Sigmoid colon (tissue), 7 donors: ENCODE measurements around the gene BRMS1. TPM values are rescaled to one million over a fixed set of nuclear protein-coding genes. Genes with fewer than 3 reads are reported as not detected.
"Not testable (repeated sequence)": the region's sequence is repeated elsewhere in the genome, so short reads cannot be mapped to it uniquely, and the experiment has no call there.

Source experiments
- DNase-seq: peaks from one replicate; pipeline ENCODE4 v3.0.0-alpha.2; 2019
- H3K27ac ChIP-seq, 4 donors: fragments of 200-600 bp; sonication (generic); one replicate each; pipeline ENCODE4 v1.5.1; 2016 to 2019; ENCODE audit warnings: mild to moderate bottlenecking in 1 of 4
- H3K27me3 ChIP-seq, 3 donors: fragments of 200-600 bp; sonication (generic); one replicate each; pipeline ENCODE4 v1.5.1; 2019; ENCODE audit warnings: mild to moderate bottlenecking in 1 of 3
- H3K36me3 ChIP-seq, 4 donors: fragments of 200-600 bp; sonication (generic); one replicate each; pipeline ENCODE4 v1.5.1; 2016 to 2019
- H3K4me1 ChIP-seq, 4 donors: fragments of 200-600 bp; sonication (generic); one replicate each; pipeline ENCODE4 v1.5.1; 2017 to 2019
- H3K4me3 ChIP-seq, 4 donors: fragments of 200-600 bp; sonication (generic); one replicate each; pipeline ENCODE4 v1.5.1; 2017 to 2019; ENCODE audit warnings: mild to moderate bottlenecking in 2 of 4, moderate library complexity in 1 of 4
- H3K9me3 ChIP-seq, 4 donors: fragments of 200-600 bp in 3 of 4; sonication (generic) in 3 of 4; one replicate each; pipeline versions ENCODE4 v1.5.1 to v1.6.1; 2013 to 2019
- EP300 ChIP-seq, 4 donors: sonication (generic); formaldehyde crosslinking; IDR thresholded peaks; one replicate each; pipeline ENCODE4 v1.6.1; 2017; ENCODE audit warnings: antibody characterized with exemption in 4 of 4
- POLR2A ChIP-seq, 2 donors: fragments of 450-650 bp; IDR thresholded peaks; one replicate each; pipeline ENCODE4 v1.6.1; 2016; ENCODE audit warnings: antibody characterized with exemption in 2 of 2, mild to moderate bottlenecking in 2 of 2, moderate library complexity in 2 of 2
- POLR2AphosphoS5 ChIP-seq, 4 donors: sonication (generic); formaldehyde crosslinking; IDR thresholded peaks; one replicate each; pipeline ENCODE4 v1.6.1; 2017; ENCODE audit warnings: antibody characterized with exemption in 4 of 4
- WGBS, 2 donors: extraction: QIAGEN DNeasy Blood & Tissue Kit; methylation state at CpG; one replicate each; pipeline ENCODE4 v1.1.7; 2013; 5-methylcytosine and 5-hydroxymethylcytosine counted together
- intact Hi-C: fragments of 100-400 bp; cut with DNase I; formaldehyde crosslinking; loops from one replicate; pipeline ENCODE4 v1.15.1; 2023
- polyA plus RNA-seq, 3 donors: library from polyadenylated mRNA; stranded (reverse); fragments of 200-250 nt; gene quantifications; one replicate each; pipeline ENCODE4 v1.2.3, GENCODE V29; 2013
- total RNA-seq, 4 donors: library from RNA; depleted of rRNA; stranded (reverse); fragments of >200 nt; gene quantifications; one replicate each; pipeline ENCODE4 v1.1.0, GENCODE V29; 2016
- TF ChIP-seq, protein P1 (sequence below), 4 experiments: fragments of 450-650 bp in 3 of 4; fragments of 200-600 bp in 1 of 4; IDR thresholded peaks; one replicate each; pipeline ENCODE4 v1.5.1; 2016 to 2019; ENCODE audit warnings: antibody characterized with exemption in 4 of 4, mild to moderate bottlenecking in 3 of 4, moderate library complexity in 2 of 4
- donor health status: healthy with polysubstance abuse.
- donor health status: Bipolar disorder and iron deficiency.
- donor health status: healthy.

BRMS1 gene
- total and polyA plus RNA-seq, 7 donors, result 20.2 to 81.8 (median 36.2) TPM

DNA sequence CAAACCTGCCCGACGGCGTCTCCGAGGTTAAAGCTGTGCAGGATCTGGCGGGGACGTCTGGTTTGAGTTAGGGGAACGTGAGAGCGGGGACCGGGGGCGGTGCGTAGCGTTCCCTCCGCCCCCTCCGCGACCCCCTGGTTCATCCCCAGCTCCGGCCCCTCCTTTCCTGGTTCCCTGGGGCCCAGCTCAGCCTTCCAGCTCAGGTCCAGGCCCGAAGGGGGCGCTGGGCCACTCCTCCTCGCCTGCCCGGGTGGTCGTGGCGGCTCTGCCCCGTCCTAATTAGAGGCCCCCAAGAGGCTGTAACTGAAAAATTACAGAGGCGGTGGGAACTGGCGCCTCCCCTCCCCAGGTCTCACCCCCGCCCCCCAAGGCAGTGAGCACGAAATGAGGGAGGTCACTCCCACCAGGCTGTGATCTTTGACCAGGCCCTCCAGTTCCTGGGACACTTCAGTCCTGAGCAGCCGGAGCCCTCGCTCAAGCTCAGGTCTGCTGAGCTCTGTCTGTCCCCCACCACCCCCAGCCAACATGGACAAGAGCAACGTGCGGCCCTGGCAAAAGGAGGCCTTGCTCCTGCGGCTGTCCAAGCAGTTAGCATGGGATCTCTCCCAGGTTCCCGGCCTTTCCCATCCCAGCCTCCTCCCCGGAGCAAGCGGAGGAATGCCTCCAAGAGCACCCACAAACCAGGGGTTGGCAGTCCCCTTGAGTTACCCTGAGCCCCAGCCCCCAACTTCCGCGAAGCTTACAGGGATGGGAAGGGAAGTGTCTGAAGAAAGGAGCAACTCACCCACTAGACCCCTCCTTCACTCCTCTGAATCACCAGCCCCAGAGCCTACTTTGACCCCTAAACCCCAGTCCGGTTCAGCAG is 31.4 kb downstream of the BRMS1 start:
- TF ChIP-seq EP300 (IDR thresholded peaks at IDR 0.05) (no peak), POLR2AphosphoS5 (IDR thresholded peaks at IDR 0.05) (no peak), POLR2A (IDR thresholded peaks at IDR 0.05) (no peak)
- TF ChIP-seq, protein P1, sequence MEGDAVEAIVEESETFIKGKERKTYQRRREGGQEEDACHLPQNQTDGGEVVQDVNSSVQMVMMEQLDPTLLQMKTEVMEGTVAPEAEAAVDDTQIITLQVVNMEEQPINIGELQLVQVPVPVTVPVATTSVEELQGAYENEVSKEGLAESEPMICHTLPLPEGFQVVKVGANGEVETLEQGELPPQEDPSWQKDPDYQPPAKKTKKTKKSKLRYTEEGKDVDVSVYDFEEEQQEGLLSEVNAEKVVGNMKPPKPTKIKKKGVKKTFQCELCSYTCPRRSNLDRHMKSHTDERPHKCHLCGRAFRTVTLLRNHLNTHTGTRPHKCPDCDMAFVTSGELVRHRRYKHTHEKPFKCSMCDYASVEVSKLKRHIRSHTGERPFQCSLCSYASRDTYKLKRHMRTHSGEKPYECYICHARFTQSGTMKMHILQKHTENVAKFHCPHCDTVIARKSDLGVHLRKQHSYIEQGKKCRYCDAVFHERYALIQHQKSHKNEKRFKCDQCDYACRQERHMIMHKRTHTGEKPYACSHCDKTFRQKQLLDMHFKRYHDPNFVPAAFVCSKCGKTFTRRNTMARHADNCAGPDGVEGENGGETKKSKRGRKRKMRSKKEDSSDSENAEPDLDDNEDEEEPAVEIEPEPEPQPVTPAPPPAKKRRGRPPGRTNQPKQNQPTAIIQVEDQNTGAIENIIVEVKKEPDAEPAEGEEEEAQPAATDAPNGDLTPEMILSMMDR (IDR thresholded peaks at IDR 0.05), result no peak
- Histone ChIP-seq H3K9me3 (no peaks in the 10 kb centered on the region), H3K4me3 (peak overlapping the region; percentile 21 to 58 (median 52)), H3K4me1 (peaks cover 0 to 62% (median 57%) of the 10 kb centered on the region in 4 donors), H3K36me3 (no peaks in the 10 kb centered on the region), H3K27ac (peak overlapping the region; percentile 86 to 94 (median 90)), H3K27me3 (no peaks in the 10 kb centered on the region)
- intact Hi-C loops, result no loop called here
- 53 to 63% methylated on average over 38 of the region's 38 CpGs for WGBS, 2 donors
- DNase-seq, result no peak

DNA sequence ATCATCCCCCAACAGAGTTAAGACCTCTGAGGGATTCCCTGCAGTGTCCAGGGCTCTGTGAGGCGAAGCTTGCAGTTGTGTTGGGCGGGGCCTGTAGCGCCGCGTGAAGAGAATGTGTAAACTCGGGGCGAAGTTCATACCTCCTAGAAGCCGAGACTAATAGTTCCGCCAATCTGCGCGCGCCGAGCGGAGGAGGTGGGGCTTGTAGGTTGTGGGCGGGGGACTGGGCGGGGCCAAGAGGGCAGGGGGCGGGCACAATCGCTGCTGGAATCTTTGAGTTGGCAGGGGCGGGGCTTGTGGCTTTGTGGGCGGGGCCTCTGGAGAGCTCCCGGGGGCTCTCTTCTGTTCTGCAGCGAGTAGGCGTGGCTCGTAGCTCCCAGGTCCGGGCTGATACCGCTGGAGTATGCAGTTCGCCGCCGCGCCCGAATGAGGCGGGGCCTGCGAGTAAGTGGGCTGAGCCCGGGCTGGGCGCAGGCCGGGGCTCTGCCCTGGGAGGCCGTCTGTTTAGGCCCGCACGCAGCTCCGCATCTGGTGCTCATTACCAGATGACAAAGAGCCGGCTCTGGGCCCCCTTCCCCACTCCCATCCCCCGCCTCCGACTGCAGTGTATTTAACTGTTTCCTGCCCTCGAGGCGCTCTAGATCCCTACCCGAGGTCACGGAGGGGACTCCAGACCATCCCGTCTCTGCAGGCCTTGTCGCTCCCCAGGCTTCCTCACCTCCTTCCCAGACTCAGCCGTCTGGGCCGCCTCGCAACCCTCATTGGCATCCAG is 32.2 kb downstream of the BRMS1 start:
- intact Hi-C loops, result loop anchor here (1.0 kb wide), 3 partner anchors 16 to 74 kb away; partner anchors contain the start of gene BRMS1
- TF ChIP-seq EP300 (IDR thresholded peaks at IDR 0.05), result no peak
- TF ChIP-seq, protein P1 (IDR thresholded peaks at IDR 0.05), result no peak
- TF ChIP-seq POLR2AphosphoS5 (IDR thresholded peaks at IDR 0.05), result peak; percentile 68 to 91 (median 74)
- peak; percentile 37 to 64 for TF ChIP-seq POLR2A (IDR thresholded peaks at IDR 0.05)
- 2 to 3% methylated on average over 52 of the region's 52 CpGs for WGBS, 2 donors
- Histone ChIP-seq H3K36me3 (no peaks in the 10 kb centered on the region), H3K4me3 (peak overlapping the region; percentile 47 to 58 (median 52)), H3K27ac (peak overlapping the region; percentile 86 to 94 (median 90)), H3K27me3 (no peaks in the 10 kb centered on the region), H3K4me1 (peaks cover 0 to 54% (median 49%) of the 10 kb centered on the region in 4 donors), H3K9me3 (no peaks in the 10 kb centered on the region)
- peak; percentile 100 for DNase-seq

DNA sequence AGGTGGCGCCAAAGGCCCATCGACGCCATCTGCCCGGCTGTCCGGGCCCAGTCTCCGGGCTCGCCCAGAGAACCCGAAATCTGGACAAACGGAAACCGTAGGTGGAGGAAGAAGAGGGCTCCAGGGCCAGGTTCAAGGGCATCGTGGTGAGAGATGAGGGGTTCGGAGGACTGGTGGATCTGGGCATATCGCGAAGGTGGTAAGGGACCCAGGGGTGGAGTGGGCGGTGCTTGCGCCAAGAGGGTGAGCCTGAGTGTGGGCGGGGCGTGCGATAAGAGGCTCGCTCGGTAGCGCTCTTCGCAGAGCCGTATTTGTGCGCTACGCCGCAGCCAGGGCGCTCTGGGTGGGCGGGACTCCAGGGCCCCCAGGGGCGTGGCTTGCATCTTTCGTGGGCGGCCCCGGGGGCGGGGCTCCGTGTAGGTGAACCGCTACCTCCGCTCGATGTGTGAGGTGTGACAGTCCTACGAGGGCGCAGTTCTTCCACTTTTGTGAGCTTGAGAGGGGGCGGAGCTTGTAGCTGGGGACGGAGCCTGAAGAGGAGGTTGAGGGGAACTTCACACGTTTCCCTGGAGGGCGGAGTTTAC is 32.8 kb downstream of the BRMS1 start:
- no peaks in the 10 kb centered on the region for H3K27me3 ChIP-seq
- peaks cover 0 to 47% (median 42%) of the 10 kb centered on the region in 4 donors for H3K4me1 ChIP-seq
- H3K9me3 ChIP-seq, result no peaks in the 10 kb centered on the region
- WGBS, 2 donors, result 0% methylated on average over 44 of the region's 44 CpGs
- peak overlapping the region; percentile 86 to 94 (median 90) for H3K27ac ChIP-seq
- peak overlapping the region; percentile 47 to 58 (median 52) for H3K4me3 ChIP-seq
- TF ChIP-seq, protein P1 (IDR thresholded peaks at IDR 0.05), result peak; percentile 8 to 98 (median 61)
- TF ChIP-seq POLR2A (IDR thresholded peaks at IDR 0.05), result no peak
- peak; percentile 32 to 84 (median 44) for TF ChIP-seq POLR2AphosphoS5 (IDR thresholded peaks at IDR 0.05)
- intact Hi-C loops, result loop anchor here (1.0 kb wide), 3 partner anchors 16 to 74 kb away; partner anchors contain the start of gene BRMS1
- DNase-seq, result peak; percentile 96
- no peaks in the 10 kb centered on the region for H3K36me3 ChIP-seq

DNA sequence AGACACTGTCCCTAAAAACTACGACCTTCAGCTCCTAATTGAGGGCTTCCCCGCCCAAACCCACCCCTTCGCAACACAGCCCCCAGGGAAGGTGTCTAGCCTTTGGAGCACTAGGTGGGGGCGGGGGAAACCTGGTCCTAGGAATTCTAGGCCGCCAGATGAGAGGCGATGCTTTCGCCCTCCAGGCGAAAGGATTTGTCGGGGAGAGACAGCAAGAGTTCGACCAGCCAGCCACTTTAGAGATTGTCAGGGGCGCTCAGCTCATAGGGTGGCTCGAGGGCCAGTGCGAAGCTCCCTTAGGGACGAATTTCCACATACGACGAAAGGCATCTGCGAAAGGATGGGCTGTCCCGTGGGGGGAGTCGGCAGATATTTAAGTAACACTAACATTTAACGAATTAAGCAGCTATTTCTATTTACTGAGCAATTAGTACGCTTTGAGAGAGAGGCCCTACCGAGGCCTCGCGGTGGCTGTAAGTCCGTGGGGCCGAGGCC is 33.4 kb downstream of the BRMS1 start:
- H3K4me1 ChIP-seq, result peaks cover 0 to 42% (median 37%) of the 10 kb centered on the region in 4 donors
- H3K27ac ChIP-seq, result peak overlapping the region; percentile 86 to 94 (median 90)
- 33 to 36% methylated on average over 26 of the region's 26 CpGs for WGBS, 2 donors
- no peaks in the 10 kb centered on the region for H3K27me3 ChIP-seq
- peak overlapping the region; percentile 47 to 58 (median 52) for H3K4me3 ChIP-seq
- no peak for DNase-seq
- no peaks in the 10 kb centered on the region for H3K36me3 ChIP-seq
- no peaks in the 10 kb centered on the region for H3K9me3 ChIP-seq
- intact Hi-C loops, result no loop called here
- no peak for TF ChIP-seq POLR2A (IDR thresholded peaks at IDR 0.05)
- TF ChIP-seq, protein P1 (IDR thresholded peaks at IDR 0.05), result peak in 2 of 4 experiments; percentile 86 to 96
- TF ChIP-seq EP300 (IDR thresholded peaks at IDR 0.05), result no peak

DNA sequence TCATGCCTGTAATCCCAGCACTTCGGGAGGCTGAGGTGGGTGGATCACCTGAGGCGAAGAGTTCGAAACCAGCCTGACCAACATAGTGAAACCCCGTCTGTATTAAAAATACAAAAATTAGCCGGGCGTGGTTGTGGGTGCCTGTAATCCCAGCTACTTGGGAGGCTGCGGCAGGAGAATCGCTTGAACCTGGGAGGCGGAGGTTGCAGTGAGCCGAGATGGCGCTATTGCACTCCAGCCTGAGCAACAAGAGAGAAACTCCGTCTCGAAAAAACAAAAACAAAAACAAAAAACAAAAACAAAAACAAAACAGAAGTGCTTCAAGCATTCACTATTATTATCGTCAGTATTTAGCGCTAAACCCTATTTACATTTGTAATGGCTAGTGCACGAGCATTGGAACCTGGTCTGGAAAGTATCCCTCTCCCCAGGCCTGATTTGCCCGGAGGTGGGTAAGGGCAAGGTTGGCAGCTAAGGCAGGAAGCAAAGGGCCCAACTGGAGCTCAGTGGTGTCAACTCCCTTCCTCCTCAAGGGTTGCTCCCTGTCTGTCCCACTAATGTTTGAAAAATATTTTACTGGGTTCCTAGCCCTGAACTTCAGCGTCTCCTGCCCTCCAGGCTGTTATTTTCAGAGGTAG is 34.0 kb downstream of the BRMS1 start:
- DNase-seq, H3K9me3 ChIP-seq, H3K36me3 ChIP-seq, intact Hi-C loops, H3K27me3 ChIP-seq, H3K4me3 ChIP-seq: not testable (repeated sequence)
- H3K4me1 ChIP-seq, result peaks cover 0 to 36% (median 31%) of the 10 kb centered on the region in 4 donors
- peak overlapping the region in 2 of 4 donors; percentile 86 to 90 for H3K27ac ChIP-seq
- WGBS, 2 donors, result 86 to 91% methylated on average over 18 of the region's 18 CpGs
